Retinal pigment epithelial cell (primary cell): ENCODE measurements around the gene EIF2S3.

Experiments used
- DNase-seq: peaks from one replicate; pipeline ENCODE4 v3.0.0-alpha.2; 2010; ENCODE audit warnings: low read depth
- H3K4me3 ChIP-seq: 2 replicates; pipeline ENCODE4 v1.5.1; 2011; ENCODE audit warnings: mild to moderate bottlenecking, low read length, control low read depth, moderate library complexity
- TF ChIP-seq, protein P1 (sequence below): conservative IDR thresholded peaks from 2 replicates; pipeline ENCODE4 v1.5.1; 2011; ENCODE audit warnings: low read depth, low read length, control low read depth, inconsistent platforms

The EIF2S3 gene

DNA sequence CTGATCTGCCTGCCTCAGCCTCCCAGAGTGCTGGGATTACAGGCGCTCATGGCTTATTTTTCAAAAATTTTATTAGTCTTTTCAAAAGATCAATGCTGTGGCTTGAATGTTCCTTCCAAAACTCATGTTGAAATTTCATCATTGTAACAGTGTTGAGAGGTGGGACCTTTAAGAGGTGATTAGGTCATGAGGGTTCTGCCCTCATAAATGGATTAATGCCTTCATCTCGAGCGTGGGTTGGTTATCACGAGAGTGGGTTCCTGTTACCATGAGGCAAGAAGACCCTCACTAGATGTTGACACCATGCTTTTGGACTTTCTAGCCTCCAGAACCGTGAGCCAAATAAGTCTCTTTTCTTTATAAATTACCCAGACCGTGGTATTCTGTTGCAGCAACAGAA, 30.3 kb downstream of the EIF2S3 start:
- no peak overlapping the region for H3K4me3 ChIP-seq

DNA sequence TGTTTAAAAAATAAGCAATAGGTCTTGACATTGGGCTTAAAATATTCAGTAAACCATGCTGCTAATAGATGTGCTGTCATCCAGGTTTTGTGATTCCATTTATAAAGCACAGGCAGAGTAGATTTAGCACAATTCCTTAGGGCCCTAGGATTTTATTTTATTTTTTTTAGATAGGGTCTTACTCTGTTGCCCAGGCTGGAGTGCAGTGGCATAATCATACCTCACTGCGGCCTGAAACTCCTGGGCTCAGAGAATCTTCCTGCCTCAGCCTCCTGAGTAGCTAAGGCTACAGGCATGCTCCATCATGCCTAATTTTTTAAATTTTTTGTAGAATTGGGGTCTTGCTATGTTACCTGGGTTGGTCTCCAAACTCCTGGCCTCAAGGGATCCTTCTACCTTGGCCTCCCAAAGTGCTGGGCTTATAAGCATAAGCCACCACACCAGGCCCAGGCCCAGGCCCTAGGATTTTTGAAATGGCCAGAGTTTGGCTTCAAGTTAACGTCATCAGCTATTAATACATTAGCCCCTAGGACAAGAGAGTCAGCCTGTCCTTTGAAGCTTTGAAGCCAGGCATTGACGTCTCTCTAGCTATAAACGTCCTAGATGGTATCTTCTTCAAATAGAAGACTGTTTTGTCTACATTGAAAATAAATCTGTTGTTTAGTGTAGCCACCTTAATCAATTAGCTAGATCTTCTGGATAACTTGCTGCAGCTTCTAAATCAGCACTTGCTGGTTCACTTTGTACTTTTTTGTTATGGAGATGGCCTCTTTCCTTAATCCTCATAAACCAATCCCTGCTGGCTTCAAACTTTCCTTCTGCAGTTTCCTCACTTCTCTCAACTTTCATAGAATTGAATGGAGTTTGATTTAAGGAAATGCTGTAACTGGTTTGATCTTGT, 35.8 kb downstream of the EIF2S3 start:
- TF ChIP-seq, protein P1, sequence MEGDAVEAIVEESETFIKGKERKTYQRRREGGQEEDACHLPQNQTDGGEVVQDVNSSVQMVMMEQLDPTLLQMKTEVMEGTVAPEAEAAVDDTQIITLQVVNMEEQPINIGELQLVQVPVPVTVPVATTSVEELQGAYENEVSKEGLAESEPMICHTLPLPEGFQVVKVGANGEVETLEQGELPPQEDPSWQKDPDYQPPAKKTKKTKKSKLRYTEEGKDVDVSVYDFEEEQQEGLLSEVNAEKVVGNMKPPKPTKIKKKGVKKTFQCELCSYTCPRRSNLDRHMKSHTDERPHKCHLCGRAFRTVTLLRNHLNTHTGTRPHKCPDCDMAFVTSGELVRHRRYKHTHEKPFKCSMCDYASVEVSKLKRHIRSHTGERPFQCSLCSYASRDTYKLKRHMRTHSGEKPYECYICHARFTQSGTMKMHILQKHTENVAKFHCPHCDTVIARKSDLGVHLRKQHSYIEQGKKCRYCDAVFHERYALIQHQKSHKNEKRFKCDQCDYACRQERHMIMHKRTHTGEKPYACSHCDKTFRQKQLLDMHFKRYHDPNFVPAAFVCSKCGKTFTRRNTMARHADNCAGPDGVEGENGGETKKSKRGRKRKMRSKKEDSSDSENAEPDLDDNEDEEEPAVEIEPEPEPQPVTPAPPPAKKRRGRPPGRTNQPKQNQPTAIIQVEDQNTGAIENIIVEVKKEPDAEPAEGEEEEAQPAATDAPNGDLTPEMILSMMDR = no peak
- DNase-seq = no peak
- H3K4me3 ChIP-seq = no peak overlapping the region

More for the DNA sequence above, 30.3 kb downstream of the EIF2S3 start:
- TF ChIP-seq, protein P1 = no peak
- DNase-seq = no peak

DNA sequence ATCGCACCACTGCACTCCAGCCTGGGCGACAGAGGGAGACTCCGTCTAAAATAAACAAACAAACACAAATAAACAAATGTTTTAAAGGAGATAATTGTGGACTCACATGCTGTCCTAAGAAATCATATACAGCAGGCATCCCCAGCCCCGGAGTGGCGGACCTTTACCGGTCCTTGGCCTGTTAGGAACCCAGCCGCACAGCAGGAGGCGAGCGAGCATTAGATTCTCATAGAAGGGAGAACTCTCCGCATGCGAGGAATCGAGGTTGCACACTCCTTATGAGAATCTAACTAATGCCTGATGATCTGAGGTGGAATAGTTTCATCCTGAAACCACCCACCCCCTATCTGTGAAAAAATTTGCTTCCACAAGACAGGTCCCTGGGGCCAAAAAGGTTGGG, 39.0 kb downstream of the EIF2S3 start:
- no peak for DNase-seq
- TF ChIP-seq, protein P1 = no peak
- H3K4me3 ChIP-seq = no peak overlapping the region

DNA sequence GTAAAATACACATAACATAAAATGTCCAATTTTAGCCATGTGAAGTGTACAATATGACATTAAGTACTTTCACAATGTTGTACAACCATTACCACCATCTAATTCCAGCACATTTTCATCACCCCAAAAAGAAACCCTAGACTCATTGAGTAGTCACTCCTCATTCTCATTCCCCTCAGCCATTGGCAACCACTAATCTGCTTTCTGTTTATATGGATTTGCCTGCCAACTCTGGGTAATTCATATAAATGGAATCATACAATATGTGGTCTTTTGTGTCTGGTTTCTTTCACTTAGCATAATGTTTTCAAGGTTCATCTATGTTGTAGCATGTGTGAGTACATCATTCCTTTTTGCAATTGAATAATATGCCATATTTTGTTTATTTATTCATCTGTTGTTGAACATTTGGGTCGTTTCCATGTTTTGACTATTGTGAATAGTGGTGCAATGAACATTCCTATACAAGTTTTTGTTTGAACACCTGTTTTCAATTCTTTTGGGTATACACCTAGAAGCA, 43.0 kb downstream of the EIF2S3 start:
- TF ChIP-seq, protein P1 = no peak
- H3K4me3 ChIP-seq = no peak overlapping the region
- no peak for DNase-seq

DNA sequence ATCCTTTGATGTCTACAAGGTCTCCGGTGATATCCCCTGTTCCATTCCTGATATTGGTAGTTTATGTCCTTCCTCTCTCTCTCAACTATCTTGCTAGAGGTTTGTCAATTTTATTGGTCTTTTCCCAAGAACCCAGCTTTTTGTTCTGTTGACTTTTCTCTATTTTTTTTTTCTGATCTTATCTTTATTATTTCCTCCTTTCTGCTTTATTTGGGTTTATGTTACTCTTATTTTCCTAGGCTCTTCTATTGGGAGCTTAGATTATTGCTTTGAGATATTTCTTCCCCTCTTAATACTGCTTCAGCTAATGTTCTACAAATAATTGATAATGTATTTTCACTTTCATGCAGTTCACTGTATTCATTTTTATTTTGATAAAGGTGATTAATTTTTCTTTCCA, 44.2 kb downstream of the EIF2S3 start:
- no peak overlapping the region for H3K4me3 ChIP-seq
- DNase-seq = no peak
- TF ChIP-seq, protein P1 = no peak

DNA sequence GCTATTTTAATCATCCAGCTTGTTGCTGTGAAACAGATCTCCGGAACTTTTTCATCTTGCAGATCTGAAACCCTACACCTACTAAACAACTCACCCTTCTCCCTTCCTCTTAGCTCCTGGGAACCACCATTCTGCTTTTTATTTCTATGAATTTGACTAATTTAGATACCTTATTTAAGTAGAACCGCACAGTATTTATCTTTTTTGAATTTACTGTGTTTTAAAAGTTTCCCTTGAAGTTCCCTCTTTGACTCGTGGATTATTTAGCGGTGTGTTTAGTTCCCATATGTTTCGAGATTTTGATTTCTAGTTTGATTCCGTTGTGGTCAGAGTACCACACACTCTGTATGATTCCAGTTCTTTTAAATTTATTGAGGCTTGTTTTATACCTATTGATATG, 44.6 kb downstream of the EIF2S3 start:
- no peak for DNase-seq
- TF ChIP-seq, protein P1 = no peak
- H3K4me3 ChIP-seq = no peak overlapping the region

DNA sequence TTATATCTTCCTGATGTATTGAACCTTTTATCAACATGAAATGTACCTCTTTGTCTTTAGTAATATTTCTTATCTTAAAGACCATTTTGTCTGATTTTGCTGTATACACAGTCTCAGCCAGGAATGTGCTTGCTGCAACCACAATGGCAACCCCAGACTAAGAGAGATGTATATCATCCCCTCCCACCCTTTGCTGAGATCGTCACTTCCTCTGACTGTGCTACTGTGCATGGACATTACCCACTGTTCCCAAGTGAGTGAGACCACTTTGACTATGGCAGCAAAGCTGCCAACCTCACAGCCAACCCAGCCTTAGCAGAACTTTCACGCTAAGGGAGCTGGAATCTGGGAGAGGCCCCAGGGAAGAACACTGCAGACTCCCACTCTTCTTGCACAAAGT, 46.0 kb downstream of the EIF2S3 start:
- DNase-seq = no peak
- TF ChIP-seq, protein P1 = no peak
- H3K4me3 ChIP-seq = no peak overlapping the region
